Measurements from ENCODE around the gene CFAP65.
A peak's percentile ranks its signal among the peaks of the same experiment; 100 is the strongest.

The CFAP65 gene

DNA sequence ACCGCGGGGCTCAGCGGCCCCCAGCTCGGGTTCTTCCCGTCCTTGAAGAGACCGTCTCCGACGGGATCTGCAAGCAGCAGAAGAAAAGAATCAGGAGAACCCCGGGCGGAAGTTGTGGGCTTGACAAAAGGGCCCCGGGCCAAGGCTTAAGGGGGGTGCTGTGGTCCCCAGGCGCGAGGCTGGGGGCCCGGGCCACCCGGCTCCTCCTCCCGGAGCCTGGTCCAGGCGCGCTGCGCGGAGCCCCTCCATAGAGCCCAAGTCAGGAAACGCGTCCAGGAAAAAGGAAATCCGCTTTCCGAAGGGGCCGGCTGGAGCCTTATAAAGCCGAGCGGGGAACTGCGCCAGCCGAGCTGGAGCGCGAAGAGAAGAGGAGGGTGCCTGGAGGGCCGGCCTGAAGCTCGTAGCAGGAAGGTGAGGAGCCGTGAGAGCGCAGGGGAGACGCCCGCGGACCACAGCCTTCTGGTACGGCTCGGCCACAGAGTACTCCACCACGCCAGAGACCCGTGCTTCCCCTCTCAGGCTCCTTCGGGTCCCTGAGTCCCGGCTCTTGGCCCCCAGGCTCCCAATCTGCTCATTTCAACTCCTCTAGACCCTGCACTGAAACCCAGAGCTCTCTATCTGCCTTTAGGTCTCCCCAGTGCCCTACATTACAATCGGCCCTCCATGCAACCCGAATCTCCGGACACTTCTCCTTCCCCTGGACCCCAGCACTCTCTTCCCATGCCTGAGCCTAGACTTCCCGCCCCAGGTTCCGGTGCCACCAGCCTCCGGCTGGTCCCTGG is 56.9 kb downstream of the CFAP65 start:
- no peak for DNase-seq
- no peaks in the 10 kb centered on the region for H3K36me3 ChIP-seq (ENCODE audit: control insufficient read depth, insufficient read depth, low read length)
- H3K27me3 ChIP-seq (replicated peaks; ENCODE audit: control insufficient read depth, insufficient read depth, low read length, poor library complexity, severe bottlenecking), result peaks cover 62% of the 10 kb centered on the region
- H3K4me1 ChIP-seq (ENCODE audit: control insufficient read depth, insufficient read depth, low read length, poor library complexity, severe bottlenecking), result peaks cover 44% of the 10 kb centered on the region
- no peaks in the 10 kb centered on the region for H3K9me3 ChIP-seq (ENCODE audit: control insufficient read depth, low read length)
- no peak overlapping the region for H3K27ac ChIP-seq (ENCODE audit: insufficient read depth, low read length, poor library complexity, severe bottlenecking)
- no peak overlapping the region for H3K4me3 ChIP-seq (ENCODE audit: insufficient read depth, low read depth, low read length, poor library complexity, severe bottlenecking)

DNA sequence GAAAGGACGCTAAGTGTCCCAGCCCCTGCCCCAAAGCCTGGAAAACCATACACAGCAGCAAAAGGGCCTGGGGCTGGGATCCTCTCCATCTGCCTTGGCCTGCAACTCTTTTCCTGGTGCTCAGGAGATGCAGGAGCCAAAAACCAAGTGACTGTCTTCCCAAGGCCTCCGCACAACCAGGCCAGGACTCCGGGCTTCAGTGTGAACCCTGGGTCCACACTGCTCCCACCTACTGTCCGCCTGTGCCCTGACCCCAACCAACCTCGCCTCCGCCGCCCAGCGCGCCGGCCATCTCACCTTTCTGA is 57.4 kb downstream of the CFAP65 start:
- Histone ChIP-seq H3K27ac (ENCODE audit: insufficient read depth, low read length, poor library complexity, severe bottlenecking) (no peak overlapping the region), H3K9me3 (ENCODE audit: control insufficient read depth, low read length) (no peaks in the 10 kb centered on the region), H3K27me3 (replicated peaks; ENCODE audit: control insufficient read depth, insufficient read depth, low read length, poor library complexity, severe bottlenecking) (peaks cover 62% of the 10 kb centered on the region), H3K4me3 (ENCODE audit: insufficient read depth, low read depth, low read length, poor library complexity, severe bottlenecking) (no peak overlapping the region), H3K36me3 (ENCODE audit: control insufficient read depth, insufficient read depth, low read length) (no peaks in the 10 kb centered on the region), H3K4me1 (ENCODE audit: control insufficient read depth, insufficient read depth, low read length, poor library complexity, severe bottlenecking) (peaks cover 44% of the 10 kb centered on the region)
- DNase-seq, result no peak

DNA sequence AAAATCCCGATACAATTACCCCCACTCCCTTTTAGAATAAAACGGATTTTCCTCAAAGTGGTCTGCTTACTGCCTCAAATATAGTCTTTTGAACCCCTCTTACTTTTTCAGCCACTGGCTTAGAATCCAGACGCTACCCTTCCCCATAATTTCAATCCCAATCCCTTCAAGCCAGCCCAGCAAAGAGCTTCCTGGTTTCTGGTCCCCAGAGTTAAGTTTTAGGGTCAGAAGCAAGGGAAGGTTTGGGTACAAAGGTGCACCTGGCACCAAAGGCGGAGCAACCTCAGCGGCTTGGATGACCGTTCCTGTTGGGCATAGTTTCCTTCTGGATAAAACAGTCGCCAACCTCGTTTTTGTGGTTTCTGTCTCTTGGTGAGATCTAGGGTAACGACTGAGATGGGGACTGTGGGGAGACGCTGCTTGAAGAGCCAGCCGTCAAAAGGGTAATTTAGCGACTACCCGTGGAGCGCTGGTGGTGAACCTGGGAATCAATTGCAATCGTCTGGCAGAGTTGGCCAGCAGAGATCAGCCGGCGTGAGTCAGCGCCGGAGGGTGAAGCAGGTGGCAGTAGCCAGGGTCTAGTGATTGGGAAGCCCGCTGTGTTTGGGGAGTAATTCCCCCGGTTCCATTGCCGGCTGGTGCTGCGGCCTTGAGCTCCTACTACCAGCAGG is 57.9 kb downstream of the CFAP65 start:
- no peak for DNase-seq
- peaks cover 62% of the 10 kb centered on the region for H3K27me3 ChIP-seq (replicated peaks; ENCODE audit: control insufficient read depth, insufficient read depth, low read length, poor library complexity, severe bottlenecking)
- no peaks in the 10 kb centered on the region for H3K36me3 ChIP-seq (ENCODE audit: control insufficient read depth, insufficient read depth, low read length)
- H3K9me3 ChIP-seq (ENCODE audit: control insufficient read depth, low read length), result no peaks in the 10 kb centered on the region
- H3K4me3 ChIP-seq (ENCODE audit: insufficient read depth, low read depth, low read length, poor library complexity, severe bottlenecking), result no peak overlapping the region
- no peak overlapping the region for H3K27ac ChIP-seq (ENCODE audit: insufficient read depth, low read length, poor library complexity, severe bottlenecking)
- H3K4me1 ChIP-seq (ENCODE audit: control insufficient read depth, insufficient read depth, low read length, poor library complexity, severe bottlenecking), result peaks cover 44% of the 10 kb centered on the region

DNA sequence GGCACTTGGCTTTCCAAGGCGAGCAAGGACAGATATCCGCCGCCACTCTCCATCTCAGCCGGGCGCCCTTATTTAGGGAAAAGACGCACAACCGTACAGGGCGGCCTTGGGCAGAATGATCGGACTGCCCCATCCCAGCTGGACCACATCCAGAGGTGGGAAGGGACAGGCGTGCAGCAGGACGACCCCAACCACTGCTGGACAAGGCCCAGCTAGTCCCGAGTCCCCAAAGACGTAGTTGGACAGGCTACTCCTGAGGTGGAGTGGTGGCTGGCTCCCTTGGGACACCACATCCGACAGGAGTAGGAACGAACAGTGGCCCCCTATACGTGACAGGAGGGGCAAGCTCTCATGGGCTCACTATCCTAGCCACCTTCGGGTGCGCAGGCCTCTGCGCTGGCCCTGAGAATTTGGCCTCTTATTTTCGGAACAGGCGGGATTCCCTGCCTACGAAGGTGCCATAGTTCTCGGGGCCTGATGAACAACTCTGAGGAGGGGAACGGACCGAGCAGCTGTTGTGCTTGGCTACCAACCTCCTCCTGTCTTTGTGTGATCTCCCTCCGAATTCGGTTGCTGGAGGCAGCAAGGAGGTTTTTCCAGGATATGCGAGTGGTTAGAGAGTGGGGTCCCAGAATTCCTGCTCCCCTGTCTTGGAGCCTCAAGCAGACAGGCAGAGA is 58.6 kb downstream of the CFAP65 start:
- Histone ChIP-seq H3K4me3 (ENCODE audit: insufficient read depth, low read depth, low read length, poor library complexity, severe bottlenecking) (peak overlapping the region; percentile 48), H3K4me1 (ENCODE audit: control insufficient read depth, insufficient read depth, low read length, poor library complexity, severe bottlenecking) (peaks cover 44% of the 10 kb centered on the region), H3K27me3 (replicated peaks; ENCODE audit: control insufficient read depth, insufficient read depth, low read length, poor library complexity, severe bottlenecking) (peaks cover 62% of the 10 kb centered on the region)

DNA sequence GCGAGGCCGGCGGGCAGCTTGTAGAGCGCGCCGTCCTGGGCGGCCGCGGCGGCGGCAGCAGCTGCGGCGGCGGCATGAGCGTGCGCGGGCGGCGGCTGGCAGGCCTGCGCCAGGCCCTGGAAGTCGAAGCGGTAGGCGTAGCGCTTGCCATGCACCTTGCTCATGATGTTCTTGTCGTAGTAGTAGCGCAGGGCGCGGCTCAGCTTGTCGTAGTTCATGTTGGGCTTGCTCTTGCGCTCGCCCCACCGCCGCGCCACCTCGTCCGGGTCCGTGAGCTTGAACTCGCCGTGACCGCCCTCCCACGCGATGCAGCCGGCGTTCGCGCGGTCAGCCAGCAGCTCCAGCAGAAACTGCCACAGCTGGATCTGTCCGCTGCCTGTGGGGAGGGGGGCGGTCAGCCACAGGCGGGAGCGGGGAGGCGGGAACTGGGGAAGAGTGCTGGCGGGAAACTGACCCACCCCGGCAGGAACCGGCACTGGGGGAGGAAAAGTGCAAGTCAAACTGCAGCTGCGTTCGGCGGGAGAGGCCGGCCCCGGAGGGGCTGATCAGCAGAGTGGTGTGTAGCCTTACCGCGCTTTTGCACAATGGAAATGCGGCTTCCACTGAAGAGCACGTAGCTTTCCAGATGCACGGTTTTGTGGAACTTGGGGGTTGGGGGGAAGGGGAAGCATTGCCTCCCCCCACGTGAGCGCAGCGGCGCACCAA is 59.3 kb downstream of the CFAP65 start:
- no peaks in the 10 kb centered on the region for H3K9me3 ChIP-seq (ENCODE audit: control insufficient read depth, low read length)
- H3K27ac ChIP-seq (ENCODE audit: insufficient read depth, low read length, poor library complexity, severe bottlenecking), result no peak overlapping the region
- peaks cover 62% of the 10 kb centered on the region for H3K27me3 ChIP-seq (replicated peaks; ENCODE audit: control insufficient read depth, insufficient read depth, low read length, poor library complexity, severe bottlenecking)
- H3K4me3 ChIP-seq (ENCODE audit: insufficient read depth, low read depth, low read length, poor library complexity, severe bottlenecking), result peak overlapping the region; percentile 48
- DNase-seq, result no peak
- H3K36me3 ChIP-seq (ENCODE audit: control insufficient read depth, insufficient read depth, low read length), result no peaks in the 10 kb centered on the region
- H3K4me1 ChIP-seq (ENCODE audit: control insufficient read depth, insufficient read depth, low read length, poor library complexity, severe bottlenecking), result peaks cover 44% of the 10 kb centered on the region

More for the DNA sequence above, 58.6 kb downstream of the CFAP65 start:
- H3K27ac ChIP-seq (ENCODE audit: insufficient read depth, low read length, poor library complexity, severe bottlenecking), result no peak overlapping the region
- no peaks in the 10 kb centered on the region for H3K9me3 ChIP-seq (ENCODE audit: control insufficient read depth, low read length)
- DNase-seq, result no peak
- no peaks in the 10 kb centered on the region for H3K36me3 ChIP-seq (ENCODE audit: control insufficient read depth, insufficient read depth, low read length)

DNA sequence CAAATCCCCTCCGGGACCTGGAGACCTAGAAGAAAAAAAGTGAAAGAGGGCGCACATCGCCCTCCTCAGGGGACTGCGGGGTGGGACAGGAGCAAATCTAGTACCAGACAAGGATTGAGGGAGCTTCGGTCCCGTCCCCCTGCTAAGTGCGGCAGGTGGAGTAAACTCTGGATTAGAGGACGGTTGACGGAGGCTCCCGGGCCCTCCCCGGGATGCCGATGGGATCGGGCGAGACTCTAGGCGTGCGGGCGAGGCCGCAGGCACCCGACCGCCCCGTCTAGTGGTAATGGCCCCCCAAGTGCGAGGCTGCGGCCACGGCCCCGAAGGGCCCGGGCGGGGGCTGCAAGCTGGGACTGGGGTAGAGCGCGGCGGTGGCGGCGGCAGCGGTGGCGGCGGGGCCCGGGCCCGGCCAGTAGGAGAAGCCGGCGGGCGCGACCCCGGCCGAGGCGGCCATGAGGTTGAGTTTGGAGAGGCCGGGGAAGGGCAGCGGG is 59.9 kb downstream of the CFAP65 start:
- Histone ChIP-seq H3K4me3 (ENCODE audit: insufficient read depth, low read depth, low read length, poor library complexity, severe bottlenecking) (peak overlapping the region; percentile 44), H3K4me1 (ENCODE audit: control insufficient read depth, insufficient read depth, low read length, poor library complexity, severe bottlenecking) (peaks cover 44% of the 10 kb centered on the region), H3K9me3 (ENCODE audit: control insufficient read depth, low read length) (no peaks in the 10 kb centered on the region), H3K27ac (ENCODE audit: insufficient read depth, low read length, poor library complexity, severe bottlenecking) (no peak overlapping the region), H3K27me3 (replicated peaks; ENCODE audit: control insufficient read depth, insufficient read depth, low read length, poor library complexity, severe bottlenecking) (peaks cover 60% of the 10 kb centered on the region), H3K36me3 (ENCODE audit: control insufficient read depth, insufficient read depth, low read length) (no peaks in the 10 kb centered on the region)
- DNase-seq, result no peak

DNA sequence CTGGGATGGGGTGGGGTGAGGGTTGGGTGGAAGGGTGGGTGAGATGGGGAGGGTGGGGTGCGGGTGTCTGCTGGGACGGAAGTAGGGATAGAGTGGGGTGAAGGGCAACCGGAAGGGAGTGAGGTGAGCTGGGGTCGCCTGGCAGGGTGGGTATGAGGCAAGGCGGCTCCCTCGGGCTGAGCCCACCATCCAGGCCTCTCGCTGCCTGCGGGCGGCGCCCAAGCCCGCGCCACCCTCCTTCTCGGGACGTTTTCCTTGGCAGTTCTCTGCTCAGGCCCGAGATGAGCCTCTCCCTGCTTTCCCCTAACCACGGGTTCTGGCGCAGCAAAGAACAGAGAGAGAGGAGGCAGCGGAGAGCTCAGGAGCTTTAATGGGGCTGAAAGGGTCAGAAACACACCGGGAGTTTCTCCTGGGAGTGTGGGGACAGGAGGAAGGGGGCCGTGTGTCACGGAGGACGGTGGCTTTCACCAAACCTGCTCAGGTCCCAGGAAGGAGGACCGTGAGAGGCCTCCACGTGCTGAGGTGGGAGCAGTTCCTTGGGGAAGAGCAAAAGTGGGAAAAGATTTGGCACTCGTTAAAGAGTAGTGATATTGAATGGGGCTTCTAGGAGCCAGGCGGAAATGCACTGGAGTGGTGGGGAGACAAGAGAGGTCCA is 60.5 kb downstream of the CFAP65 start:
- peaks cover 55% of the 10 kb centered on the region for H3K27me3 ChIP-seq (replicated peaks; ENCODE audit: control insufficient read depth, insufficient read depth, low read length, poor library complexity, severe bottlenecking)

DNA sequence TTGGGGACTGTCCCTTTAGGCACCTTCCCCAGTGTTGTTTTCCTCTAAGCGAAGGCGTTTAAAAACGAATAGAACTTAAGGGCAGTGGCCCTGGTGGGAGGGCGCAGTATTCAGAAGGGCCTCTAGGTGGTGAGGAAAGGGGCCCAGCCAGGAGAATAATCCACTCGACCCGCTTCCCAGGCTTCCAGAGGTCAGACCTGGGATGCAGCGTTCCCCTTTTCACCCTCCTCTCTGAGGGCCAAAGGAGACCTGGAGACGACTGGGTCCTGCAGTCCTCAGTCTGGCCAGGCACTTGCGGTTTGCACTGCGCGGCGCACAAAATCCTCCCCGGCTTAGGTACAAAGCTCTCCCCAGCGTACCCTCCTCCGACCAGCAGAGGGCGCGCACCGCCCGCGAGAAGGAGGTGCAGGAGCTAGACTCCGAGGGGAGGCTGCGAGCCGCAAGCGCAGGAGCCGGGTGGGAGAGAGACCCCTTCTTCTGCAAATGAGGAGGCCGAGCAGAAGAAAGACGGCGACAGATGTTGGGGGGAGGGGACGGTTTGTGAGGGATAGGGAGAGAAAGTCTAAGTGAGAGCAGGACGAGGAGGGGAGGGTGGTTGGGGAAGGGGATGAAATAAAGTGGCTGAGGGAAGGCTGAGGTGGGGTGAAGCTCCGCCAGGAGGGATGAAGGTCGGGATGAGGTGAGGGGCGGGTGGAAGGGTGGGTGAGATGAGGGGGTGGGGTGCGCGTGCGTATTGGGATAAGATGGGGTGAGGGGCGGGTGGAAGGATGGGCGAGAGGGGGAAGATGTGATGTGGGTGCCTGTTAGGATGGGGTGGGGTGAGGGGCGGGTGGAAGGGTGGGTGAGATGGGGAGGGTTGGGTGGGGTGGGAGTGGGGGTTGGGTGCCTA is 61.2 kb downstream of the CFAP65 start:
- H3K27me3 ChIP-seq (replicated peaks; ENCODE audit: control insufficient read depth, insufficient read depth, low read length, poor library complexity, severe bottlenecking), result peaks cover 48% of the 10 kb centered on the region
- H3K4me1 ChIP-seq (ENCODE audit: control insufficient read depth, insufficient read depth, low read length, poor library complexity, severe bottlenecking), result peaks cover 37% of the 10 kb centered on the region
- no peaks in the 10 kb centered on the region for H3K9me3 ChIP-seq (ENCODE audit: control insufficient read depth, low read length)
- DNase-seq, result peak; percentile 52 to 70 (median 66)
- H3K27ac ChIP-seq (ENCODE audit: insufficient read depth, low read length, poor library complexity, severe bottlenecking), result no peak overlapping the region
- H3K4me3 ChIP-seq (ENCODE audit: insufficient read depth, low read depth, low read length, poor library complexity, severe bottlenecking), result peak overlapping the region; percentile 27
- no peaks in the 10 kb centered on the region for H3K36me3 ChIP-seq (ENCODE audit: control insufficient read depth, insufficient read depth, low read length)

More for the DNA sequence above, 60.5 kb downstream of the CFAP65 start:
- H3K4me1 ChIP-seq (ENCODE audit: control insufficient read depth, insufficient read depth, low read length, poor library complexity, severe bottlenecking), result peaks cover 44% of the 10 kb centered on the region
- no peaks in the 10 kb centered on the region for H3K36me3 ChIP-seq (ENCODE audit: control insufficient read depth, insufficient read depth, low read length)
- H3K4me3 ChIP-seq (ENCODE audit: insufficient read depth, low read depth, low read length, poor library complexity, severe bottlenecking), result peak overlapping the region; percentile 44
- no peak for DNase-seq
- H3K9me3 ChIP-seq (ENCODE audit: control insufficient read depth, low read length), result no peaks in the 10 kb centered on the region
- no peak overlapping the region for H3K27ac ChIP-seq (ENCODE audit: insufficient read depth, low read length, poor library complexity, severe bottlenecking)
